ENCODE data around the gene FOXA2. TPM values are rescaled to one million over a fixed set of nuclear protein-coding genes. Genes with fewer than 3 reads are reported as not detected.
"Not testable (repeated sequence)": the region's sequence is repeated elsewhere in the genome, so short reads cannot be mapped to it uniquely, and the experiment has no call there.

The FOXA2 gene
- polyA plus RNA-seq (ENCODE audit: insufficient read length in 3 of 3), result under 1 TPM in 1 of 3 donors, not detected in 2; 0.06 TPM

- DNase-seq (ENCODE audit: low read depth in 3 of 3, low spot score in 2 of 3), result no peak
Observed at GRCh38 chr20:22584522-22584921, at the start of gene FOXA2. TSS of gene FOXA2 (minus strand) at chr20:22584572. CDS start at chr20:22584278, 294 bp downstream.

- no peak for DNase-seq (ENCODE audit: low read depth in 3 of 3, low spot score in 2 of 3)
Observed at GRCh38 chr20:22630701-22631100, 46.3 kb upstream of the FOXA2 start.

- no peak for DNase-seq (ENCODE audit: low read depth in 3 of 3, low spot score in 2 of 3)
Observed at GRCh38 chr20:22629927-22630326, 45.6 kb upstream of the FOXA2 start.

GRCh38 chr20:22629447-22629846, 45.1 kb upstream of the FOXA2 start:
- no peak for DNase-seq (ENCODE audit: low read depth in 3 of 3, low spot score in 2 of 3)

- DNase-seq (ENCODE audit: low read depth in 3 of 3, low spot score in 2 of 3), result peak; percentile 6 to 15 (median 10)
Observed at GRCh38 chr20:22626496-22626895, 42.1 kb upstream of the FOXA2 start.

GRCh38 chr20:22623211-22623610, 38.8 kb upstream of the FOXA2 start:
- no peak for DNase-seq (ENCODE audit: low read depth in 3 of 3, low spot score in 2 of 3)

- no peak for DNase-seq (ENCODE audit: low read depth in 3 of 3, low spot score in 2 of 3)
Observed at GRCh38 chr20:22620342-22620741, 36.0 kb upstream of the FOXA2 start.

- DNase-seq (ENCODE audit: low read depth in 3 of 3, low spot score in 2 of 3), result no peak
Observed at GRCh38 chr20:22619806-22620205, 35.4 kb upstream of the FOXA2 start.

- no peak for DNase-seq (ENCODE audit: low read depth in 3 of 3, low spot score in 2 of 3)
Observed at GRCh38 chr20:22619272-22619671, 34.9 kb upstream of the FOXA2 start.

- no peak for DNase-seq (ENCODE audit: low read depth in 3 of 3, low spot score in 2 of 3)
Observed at GRCh38 chr20:22617160-22617559, 32.8 kb upstream of the FOXA2 start.

- DNase-seq (ENCODE audit: low read depth in 3 of 3, low spot score in 2 of 3), result no peak
Observed at GRCh38 chr20:22616551-22616950, 32.2 kb upstream of the FOXA2 start.

- no peak for DNase-seq (ENCODE audit: low read depth in 3 of 3, low spot score in 2 of 3)
Observed at GRCh38 chr20:22615425-22615824, 31.1 kb upstream of the FOXA2 start.

GRCh38 chr20:22611636-22612035, 27.3 kb upstream of the FOXA2 start:
- DNase-seq (ENCODE audit: low read depth in 3 of 3, low spot score in 2 of 3), result no peak

GRCh38 chr20:22607695-22608094, 23.3 kb upstream of the FOXA2 start:
- DNase-seq (ENCODE audit: low read depth in 3 of 3, low spot score in 2 of 3), result no peak

- DNase-seq (ENCODE audit: low read depth in 3 of 3, low spot score in 2 of 3), result no peak
Observed at GRCh38 chr20:22604815-22605214, 20.4 kb upstream of the FOXA2 start.

GRCh38 chr20:22601361-22602141, 17.2 kb upstream of the FOXA2 start:
- DNase-seq (ENCODE audit: low read depth in 3 of 3, low spot score in 2 of 3), result no peak

- not testable (repeated sequence) for DNase-seq (ENCODE audit: low read depth in 3 of 3, low spot score in 2 of 3)
Observed at GRCh38 chr20:22599258-22599657, 14.9 kb upstream of the FOXA2 start.

GRCh38 chr20:22597303-22597702, 12.9 kb upstream of the FOXA2 start:
- DNase-seq (ENCODE audit: low read depth in 3 of 3, low spot score in 2 of 3), result no peak

GRCh38 chr20:22590662-22591061, 6.3 kb upstream of the FOXA2 start:
- DNase-seq (ENCODE audit: low read depth in 3 of 3, low spot score in 2 of 3), result no peak

- no peak for DNase-seq (ENCODE audit: low read depth in 3 of 3, low spot score in 2 of 3)
Observed at GRCh38 chr20:22586645-22587310, 2.4 kb upstream of the FOXA2 start.

- no peak for DNase-seq (ENCODE audit: low read depth in 3 of 3, low spot score in 2 of 3)
Observed at GRCh38 chr20:22585786-22586493, 1.6 kb upstream of the FOXA2 start.

Data from right renal cortex interstitium (tissue), 3 donors.